ENCODE results near the gene INPP5A.

INPP5A gene

GRCh38 chr10:132721725-132722124 lies 184.1 kb downstream of the INPP5A start:
- H3K9me3 Mint-ChIP-seq, result peaks cover 3% of the 10 kb centered on the region
- intact Hi-C loops (cut with micrococcal nuclease), result no loop called here
- H3K27me3 Mint-ChIP-seq, result no peaks in the 10 kb centered on the region
- no peak overlapping the region for H3K27ac Mint-ChIP-seq
- no peak overlapping the region for H3K4me3 Mint-ChIP-seq
- no peaks in the 10 kb centered on the region for H3K4me1 Mint-ChIP-seq (ENCODE audit: low read depth)
- H3K36me3 Mint-ChIP-seq (ENCODE audit: low read depth), result peaks cover 54% of the 10 kb centered on the region

DNA sequence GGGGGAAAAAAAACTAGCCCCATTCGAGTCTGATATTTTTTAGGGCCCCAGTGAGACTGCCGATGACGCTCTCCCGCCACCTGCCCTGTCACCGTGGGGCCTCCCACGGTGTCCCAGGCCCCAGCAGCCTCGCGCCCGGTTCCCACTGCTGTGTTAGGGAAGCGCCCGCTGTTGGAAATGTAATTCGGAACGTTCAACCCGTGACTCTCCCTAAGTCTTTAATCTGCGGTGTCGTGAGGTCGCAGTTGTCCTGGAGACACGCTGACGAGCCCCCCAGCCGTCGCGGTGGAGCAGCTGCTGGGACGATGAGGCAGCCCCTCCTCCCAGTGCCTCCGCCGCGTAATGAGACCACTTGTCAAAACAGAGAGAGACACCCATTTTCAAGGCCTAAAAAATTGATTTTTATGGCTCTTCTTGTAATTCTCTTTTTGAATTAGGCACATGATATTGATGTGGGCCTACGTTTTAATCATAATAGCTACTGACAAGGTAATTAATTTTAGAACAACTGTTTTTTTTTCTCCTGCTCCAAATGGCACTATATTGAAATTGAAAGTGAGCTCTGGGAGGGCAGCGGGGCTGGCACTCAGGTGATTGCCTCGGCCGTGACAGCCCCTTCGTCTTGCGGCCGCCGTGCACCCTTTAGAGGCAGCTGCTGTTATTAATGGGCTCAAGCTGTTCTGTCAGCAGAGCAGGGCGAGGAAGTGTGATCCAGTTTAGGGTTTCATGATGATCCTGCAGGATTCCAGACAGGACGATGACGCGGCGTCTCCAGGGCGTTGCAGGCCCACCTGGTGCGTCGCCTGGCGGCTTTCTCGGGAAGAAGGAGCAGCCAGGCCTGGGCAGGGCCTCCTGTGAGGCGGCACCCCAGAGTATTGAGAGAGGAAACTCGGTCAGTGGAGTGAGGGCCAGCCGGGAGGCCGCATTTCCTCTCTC lies 185.1 kb downstream of the INPP5A start:
- Mint-ChIP-seq H3K27me3 (no peaks in the 10 kb centered on the region), H3K4me3 (no peak overlapping the region), H3K4me1 (ENCODE audit: low read depth) (no peaks in the 10 kb centered on the region), H3K27ac (no peak overlapping the region), H3K36me3 (ENCODE audit: low read depth) (peaks cover 62% of the 10 kb centered on the region), H3K9me3 (no peaks in the 10 kb centered on the region)
- intact Hi-C loops (cut with micrococcal nuclease), result no loop called here

DNA sequence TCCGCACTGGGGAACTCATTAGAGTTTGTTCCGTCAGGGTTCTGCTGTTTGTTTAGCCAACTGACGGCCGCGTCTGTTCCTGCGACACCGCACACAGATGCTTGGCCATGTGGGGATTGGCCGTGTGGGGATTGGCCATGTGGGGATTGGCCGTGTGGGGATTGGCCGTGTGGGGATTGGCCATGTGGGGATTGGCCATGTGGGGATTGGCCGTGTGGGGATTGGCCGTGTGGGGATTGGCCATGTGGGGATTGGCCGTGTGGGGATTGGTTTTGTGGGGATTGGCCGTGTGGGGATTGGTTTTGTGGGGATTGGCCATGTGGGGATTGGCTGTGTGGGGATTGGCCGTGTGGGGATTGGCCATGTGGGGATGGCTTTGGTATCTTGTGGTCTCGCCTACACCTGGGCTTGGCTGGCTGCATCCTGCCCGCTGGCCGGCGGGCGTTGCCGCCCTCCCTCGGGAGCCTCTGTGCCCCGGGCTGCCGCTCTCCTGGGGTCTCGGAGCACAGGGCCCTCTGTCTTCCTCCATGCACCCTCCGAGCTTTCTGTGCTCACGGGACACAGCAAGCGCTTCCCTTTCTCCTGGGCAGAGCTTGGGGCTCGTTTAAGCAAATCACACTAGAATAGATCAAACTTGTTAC lies 185.9 kb downstream of the INPP5A start:
- Mint-ChIP-seq H3K4me3 (no peak overlapping the region), H3K27me3 (no peaks in the 10 kb centered on the region), H3K9me3 (no peaks in the 10 kb centered on the region), H3K4me1 (ENCODE audit: low read depth) (no peaks in the 10 kb centered on the region), H3K27ac (no peak overlapping the region), H3K36me3 (ENCODE audit: low read depth) (peaks cover 70% of the 10 kb centered on the region)
- intact Hi-C loops (cut with micrococcal nuclease), result no loop called here

GRCh38 chr10:132724446-132724845 lies 186.9 kb downstream of the INPP5A start:
- Mint-ChIP-seq H3K4me3 (no peak overlapping the region), H3K36me3 (ENCODE audit: low read depth) (peaks cover 80% of the 10 kb centered on the region), H3K27me3 (no peaks in the 10 kb centered on the region), H3K4me1 (ENCODE audit: low read depth) (no peaks in the 10 kb centered on the region), H3K9me3 (no peaks in the 10 kb centered on the region), H3K27ac (no peak overlapping the region)
- intact Hi-C loops (cut with micrococcal nuclease), result no loop called here

- H3K4me3 Mint-ChIP-seq, result no peak overlapping the region
- peaks cover 88% of the 10 kb centered on the region for H3K36me3 Mint-ChIP-seq (ENCODE audit: low read depth)
- no peaks in the 10 kb centered on the region for H3K9me3 Mint-ChIP-seq
- intact Hi-C loops (cut with micrococcal nuclease), result no loop called here
- no peaks in the 10 kb centered on the region for H3K4me1 Mint-ChIP-seq (ENCODE audit: low read depth)
- no peak overlapping the region for H3K27ac Mint-ChIP-seq
- H3K27me3 Mint-ChIP-seq, result no peaks in the 10 kb centered on the region
Observed at GRCh38 chr10:132725202-132725601, 187.6 kb downstream of the INPP5A start.

- no peaks in the 10 kb centered on the region for H3K4me1 Mint-ChIP-seq (ENCODE audit: low read depth)
- intact Hi-C loops (cut with micrococcal nuclease), result no loop called here
- no peaks in the 10 kb centered on the region for H3K9me3 Mint-ChIP-seq
- H3K36me3 Mint-ChIP-seq (ENCODE audit: low read depth), result peaks cover 96% of the 10 kb centered on the region
- no peak overlapping the region for H3K4me3 Mint-ChIP-seq
- H3K27me3 Mint-ChIP-seq, result no peaks in the 10 kb centered on the region
- no peak overlapping the region for H3K27ac Mint-ChIP-seq
Observed at GRCh38 chr10:132726194-132726593, 188.6 kb downstream of the INPP5A start.

DNA sequence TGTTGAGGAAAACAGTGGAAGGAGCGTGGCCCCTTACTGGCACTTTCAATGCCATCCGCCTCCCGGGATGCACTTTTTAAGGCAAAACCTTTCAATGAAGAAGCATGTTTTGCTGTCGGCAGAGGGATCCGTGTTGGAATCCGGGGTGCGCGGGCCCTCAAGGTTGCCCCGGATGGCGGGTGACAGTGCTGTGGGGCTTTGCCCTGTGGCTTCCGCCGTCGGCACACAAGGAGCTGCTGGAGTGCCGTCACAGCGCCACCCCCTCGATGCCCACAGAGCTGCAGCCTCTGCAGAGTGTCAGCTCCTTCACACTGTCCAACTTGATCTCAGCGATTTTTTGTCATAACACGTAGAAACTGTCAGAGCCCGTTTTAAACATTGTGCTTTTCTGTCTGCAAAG lies 189.4 kb downstream of the INPP5A start:
- Mint-ChIP-seq H3K27ac (no peak overlapping the region), H3K27me3 (no peaks in the 10 kb centered on the region), H3K4me3 (no peak overlapping the region), H3K4me1 (ENCODE audit: low read depth) (no peaks in the 10 kb centered on the region), H3K36me3 (ENCODE audit: low read depth) (peaks cover 93% of the 10 kb centered on the region), H3K9me3 (no peaks in the 10 kb centered on the region)
- intact Hi-C loops (cut with micrococcal nuclease), result no loop called here

DNA sequence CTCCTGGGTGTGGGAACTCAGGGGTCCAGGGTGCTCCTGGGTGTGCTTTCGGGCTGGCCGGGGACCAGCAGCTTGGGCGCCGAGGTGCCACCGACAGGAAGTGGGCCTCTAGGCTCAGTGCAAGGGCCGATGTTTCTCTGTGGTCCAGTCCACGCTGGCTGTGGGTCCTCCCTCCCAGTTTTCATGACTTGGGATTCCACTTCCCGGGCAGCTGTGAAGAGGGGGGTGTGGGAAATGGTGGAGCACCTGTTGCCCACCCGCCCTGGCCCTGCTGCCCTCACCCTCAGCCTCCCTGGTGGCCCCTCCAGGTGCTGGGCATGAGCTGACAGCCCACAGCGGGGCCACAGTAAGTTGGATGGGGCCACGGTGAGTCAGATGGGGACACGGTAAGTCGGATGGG lies 189.8 kb downstream of the INPP5A start:
- no peaks in the 10 kb centered on the region for H3K4me1 Mint-ChIP-seq (ENCODE audit: low read depth)
- H3K36me3 Mint-ChIP-seq (ENCODE audit: low read depth), result peaks cover 93% of the 10 kb centered on the region
- H3K9me3 Mint-ChIP-seq, result no peaks in the 10 kb centered on the region
- intact Hi-C loops (cut with micrococcal nuclease), result no loop called here
- H3K27me3 Mint-ChIP-seq, result no peaks in the 10 kb centered on the region
- H3K27ac Mint-ChIP-seq, result no peak overlapping the region
- no peak overlapping the region for H3K4me3 Mint-ChIP-seq

GRCh38 chr10:132728321-132728720 lies 190.7 kb downstream of the INPP5A start:
- Mint-ChIP-seq H3K4me3 (no peak overlapping the region), H3K9me3 (no peaks in the 10 kb centered on the region), H3K27ac (no peak overlapping the region), H3K4me1 (ENCODE audit: low read depth) (no peaks in the 10 kb centered on the region), H3K27me3 (no peaks in the 10 kb centered on the region), H3K36me3 (ENCODE audit: low read depth) (peaks cover 93% of the 10 kb centered on the region)
- intact Hi-C loops (cut with micrococcal nuclease), result no loop called here

- H3K27me3 Mint-ChIP-seq, result no peaks in the 10 kb centered on the region
- no peaks in the 10 kb centered on the region for H3K9me3 Mint-ChIP-seq
- H3K4me3 Mint-ChIP-seq, result no peak overlapping the region
- no peaks in the 10 kb centered on the region for H3K4me1 Mint-ChIP-seq (ENCODE audit: low read depth)
- intact Hi-C loops (cut with micrococcal nuclease), result no loop called here
- H3K27ac Mint-ChIP-seq, result no peak overlapping the region
- H3K36me3 Mint-ChIP-seq (ENCODE audit: low read depth), result peaks cover 93% of the 10 kb centered on the region
Observed at GRCh38 chr10:132728741-132729140, 191.2 kb downstream of the INPP5A start.

GRCh38 chr10:132729810-132730572 lies 192.4 kb downstream of the INPP5A start:
- Mint-ChIP-seq H3K36me3 (ENCODE audit: low read depth) (peaks cover 93% of the 10 kb centered on the region), H3K27ac (no peak overlapping the region)
- intact Hi-C loops (cut with micrococcal nuclease), result no loop called here

GRCh38 chr10:132730573-132730953 lies 193.0 kb downstream of the INPP5A start:
- Mint-ChIP-seq H3K36me3 (ENCODE audit: low read depth) (peaks cover 93% of the 10 kb centered on the region), H3K27me3 (no peaks in the 10 kb centered on the region), H3K4me3 (no peak overlapping the region), H3K4me1 (ENCODE audit: low read depth) (no peaks in the 10 kb centered on the region), H3K9me3 (no peaks in the 10 kb centered on the region), H3K27ac (no peak overlapping the region)
- intact Hi-C loops (cut with micrococcal nuclease), result no loop called here

More at GRCh38 chr10:132729810-132730572, 192.4 kb downstream of the INPP5A start:
- no peaks in the 10 kb centered on the region for H3K4me1 Mint-ChIP-seq (ENCODE audit: low read depth)
- no peak overlapping the region for H3K4me3 Mint-ChIP-seq
- no peaks in the 10 kb centered on the region for H3K9me3 Mint-ChIP-seq
- no peaks in the 10 kb centered on the region for H3K27me3 Mint-ChIP-seq

DNA sequence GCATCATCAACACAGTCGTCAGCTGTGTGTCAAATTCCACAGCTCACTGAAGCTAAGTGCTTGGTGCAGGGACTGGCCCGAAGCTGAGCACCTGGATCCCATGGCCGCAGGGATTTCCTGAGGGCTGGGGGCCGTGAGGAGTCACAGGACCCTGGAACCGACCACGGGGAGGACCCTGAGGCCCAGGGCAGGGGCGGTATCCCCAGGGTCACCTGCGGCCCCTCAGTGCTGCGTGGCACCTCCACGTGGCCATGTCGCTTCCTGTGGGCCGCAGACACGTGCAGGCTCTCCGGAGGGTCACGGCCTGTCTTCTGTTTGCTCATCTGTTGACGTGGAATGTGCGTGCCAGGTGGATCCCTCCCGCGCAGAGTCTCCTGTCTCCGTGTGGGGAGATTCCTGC lies 194.9 kb downstream of the INPP5A start:
- Mint-ChIP-seq H3K4me3 (no peak overlapping the region), H3K36me3 (ENCODE audit: low read depth) (peaks cover 89% of the 10 kb centered on the region), H3K27ac (no peak overlapping the region), H3K4me1 (ENCODE audit: low read depth) (no peaks in the 10 kb centered on the region), H3K27me3 (no peaks in the 10 kb centered on the region), H3K9me3 (no peaks in the 10 kb centered on the region)
- intact Hi-C loops (cut with micrococcal nuclease), result no loop called here

GRCh38 chr10:132733926-132734325 lies 196.3 kb downstream of the INPP5A start:
- H3K36me3 Mint-ChIP-seq (ENCODE audit: low read depth), result peaks cover 82% of the 10 kb centered on the region

More at GRCh38 chr10:132733926-132734325, 196.3 kb downstream of the INPP5A start:
- intact Hi-C loops (cut with micrococcal nuclease), result no loop called here
- H3K4me3 Mint-ChIP-seq, result no peak overlapping the region
- H3K4me1 Mint-ChIP-seq (ENCODE audit: low read depth), result no peaks in the 10 kb centered on the region
- no peaks in the 10 kb centered on the region for H3K27me3 Mint-ChIP-seq
- no peaks in the 10 kb centered on the region for H3K9me3 Mint-ChIP-seq
- H3K27ac Mint-ChIP-seq, result no peak overlapping the region
